Activated CD8-positive, alpha-beta T cell treated with anti-CD3 and anti-CD28 coated beads for 36 hours (primary cell): ENCODE data around the gene PRDX1. TPM values are rescaled to one million over a fixed set of nuclear protein-coding genes. Genes with fewer than 3 reads are reported as not detected.
"Not testable (repeated sequence)": the region's sequence is repeated elsewhere in the genome, so short reads cannot be mapped to it uniquely, and the experiment has no call there.

Experiments used
- ATAC-seq: fragments of 200-7000 bp; cut with Tn5 transposase; one replicate; pipeline ENCODE4 v1.10.0; 2021; ENCODE audit warnings: mild to moderate bottlenecking, moderate library complexity
- CTCF ChIA-PET: fragments of 350-600 bp; sonication (Branson Sonifier 250); formaldehyde crosslinking; loops from one replicate; lab custom pipeline; 2021; ENCODE audit warnings: antibody characterized with exemption; lab: Charles Lee
- POLR2A ChIA-PET: fragments of 350-600 bp; sonication (Branson Sonifier 250); formaldehyde crosslinking; loops from one replicate; lab custom pipeline; 2021; ENCODE audit warnings: antibody characterized with exemption; lab: Charles Lee
- DNase-seq: peaks from one replicate; pipeline ENCODE4 v3.0.0-alpha.2; 2020
- H3K27ac Mint-ChIP-seq: one replicate; pipeline ENCODE4 v1.8.0; 2021; ENCODE audit warnings: mild to moderate bottlenecking, mixed read lengths
- H3K27me3 Mint-ChIP-seq: one replicate; pipeline ENCODE4 v1.8.0; 2021; ENCODE audit warnings: mixed read lengths
- H3K36me3 Mint-ChIP-seq: one replicate; pipeline ENCODE4 v1.8.0; 2021; ENCODE audit warnings: low read depth, mixed read lengths
- H3K4me1 Mint-ChIP-seq: one replicate; pipeline ENCODE4 v1.8.0; 2021; ENCODE audit warnings: low read depth, mixed read lengths
- H3K4me3 Mint-ChIP-seq: one replicate; pipeline ENCODE4 v1.8.0; 2021; ENCODE audit warnings: mild to moderate bottlenecking, moderate library complexity, mixed read lengths
- H3K9me3 Mint-ChIP-seq: one replicate; pipeline ENCODE4 v1.8.0; 2021; ENCODE audit warnings: mixed read lengths
- CTCF ChIP-seq: fragments of 200-600 bp; IDR thresholded peaks from one replicate; pipeline ENCODE4 v1.8.0; 2022; ENCODE audit warnings: antibody characterized with exemption, mild to moderate bottlenecking
- intact Hi-C: fragments of 100-400 bp; cut with micrococcal nuclease; formaldehyde crosslinking; loops from one replicate; pipeline ENCODE4 v1.10.0; 2022
- total RNA-seq, 2 experiments: library from RNA; stranded (reverse); gene quantifications; one replicate each; pipeline ENCODE4 v1.2.3, GENCODE V29; 2021

Gene PRDX1
- total RNA-seq, 2 experiments from 2014 or later = 547 to 553 TPM

- no peaks in the 10 kb centered on the region for H3K9me3 Mint-ChIP-seq
- intact Hi-C loops = loop anchor here (5.0 kb wide), 1 partner anchor 60 kb away; the partner anchor contains the start of gene NASP
- DNase-seq (peak; percentile 34), ATAC-seq (peak; percentile 15)
- TF ChIP-seq CTCF = no peak
- CTCF ChIA-PET = interaction anchor here (1.2 to 8.3 kb wide), 6 partner anchors 10 to 222 kb away, joined by 3 to 68 read pairs (median 4); partner anchors contain the start of gene AKR1A1
- H3K4me1 Mint-ChIP-seq = peaks cover 32% of the 10 kb centered on the region
- H3K4me3 Mint-ChIP-seq = peak overlapping the region; percentile 97
- H3K27ac Mint-ChIP-seq = peak overlapping the region; percentile 95
- POLR2A ChIA-PET = interaction anchor here (0.6 to 4.7 kb wide), 40 partner anchors 10 to 901 kb away, joined by 3 to 85 read pairs (median 4); partner anchors contain the start of genes AKR1A1, CCDC163, CCDC17 and GPBP1L1
- peaks cover 20% of the 10 kb centered on the region for H3K36me3 Mint-ChIP-seq
- peaks cover 1% of the 10 kb centered on the region for H3K27me3 Mint-ChIP-seq
Observed at GRCh38 chr1:45522324-45523104, 830 bp upstream of the PRDX1 start.

- POLR2A ChIA-PET = interaction anchor here (1.1 to 4.5 kb wide), 7 partner anchors 9 to 31 kb away, joined by 3 to 64 read pairs (median 19); partner anchors contain the start of gene AKR1A1
Observed at GRCh38 chr1:45519774-45520173, 1.9 kb downstream of the PRDX1 start.

GRCh38 chr1:45518910-45519309 is 2.8 kb downstream of the PRDX1 start:
- no peak for DNase-seq
- CTCF ChIA-PET = interaction anchor here (1.0 to 8.3 kb wide), 2 partner anchors 11 to 50 kb away, joined by 3 to 68 read pairs; no protein-coding TSS in a partner anchor
- peaks cover 50% of the 10 kb centered on the region for H3K36me3 Mint-ChIP-seq

More at GRCh38 chr1:45519774-45520173, 1.9 kb downstream of the PRDX1 start:
- peak overlapping the region; percentile 11 for H3K27ac Mint-ChIP-seq
- H3K27me3 Mint-ChIP-seq, DNase-seq, H3K9me3 Mint-ChIP-seq, ATAC-seq: not testable (repeated sequence)
- H3K4me3 Mint-ChIP-seq = peak overlapping the region; percentile 97
- intact Hi-C loops = loop anchor here (5.0 kb wide), 2 partner anchors 33 to 63 kb away; partner anchors contain the start of genes AKR1A1 and NASP
- CTCF ChIA-PET = interaction anchor here (8.3 kb wide), 1 partner anchor 49 kb away, joined by 68 read pairs; no protein-coding TSS in a partner anchor
- peaks cover 43% of the 10 kb centered on the region for H3K36me3 Mint-ChIP-seq
- peaks cover 49% of the 10 kb centered on the region for H3K4me1 Mint-ChIP-seq

GRCh38 chr1:45518366-45518765 is 3.3 kb downstream of the PRDX1 start:
- peak overlapping the region; percentile 97 for H3K4me3 Mint-ChIP-seq
- intact Hi-C loops = loop anchor here (5.0 kb wide), 1 partner anchor 34 kb away; the partner anchor contains the start of gene AKR1A1
- not testable (repeated sequence) for H3K27ac Mint-ChIP-seq, H3K9me3 Mint-ChIP-seq, DNase-seq, ATAC-seq, H3K27me3 Mint-ChIP-seq
- ChIA-PET CTCF (interaction anchor here (1.0 to 8.3 kb wide), 2 partner anchors 10 to 50 kb away, joined by 3 to 68 read pairs; no protein-coding TSS in a partner anchor), POLR2A (interaction anchor here (0.6 to 4.1 kb wide), 13 partner anchors 8 to 66 kb away, joined by 3 to 21 read pairs (median 3); partner anchors contain the start of genes AKR1A1 and NASP)
- H3K36me3 Mint-ChIP-seq = peaks cover 55% of the 10 kb centered on the region
- H3K4me1 Mint-ChIP-seq = peaks cover 47% of the 10 kb centered on the region

More at GRCh38 chr1:45518910-45519309, 2.8 kb downstream of the PRDX1 start:
- H3K4me1 Mint-ChIP-seq = peaks cover 49% of the 10 kb centered on the region
- intact Hi-C loops = loop anchor here (5.0 kb wide), 1 partner anchor 33 kb away; the partner anchor contains the start of gene AKR1A1
- H3K27me3 Mint-ChIP-seq = no peaks in the 10 kb centered on the region
- no peak for ATAC-seq
- no peaks in the 10 kb centered on the region for H3K9me3 Mint-ChIP-seq
- H3K27ac Mint-ChIP-seq = peak overlapping the region; percentile 67
- H3K4me3 Mint-ChIP-seq = peak overlapping the region; percentile 97
- no peak for TF ChIP-seq CTCF
- POLR2A ChIA-PET = interaction anchor here (0.6 to 4.1 kb wide), 12 partner anchors 8 to 72 kb away, joined by 3 to 21 read pairs (median 5); partner anchors contain the start of genes AKR1A1 and NASP

- no peak overlapping the region for H3K4me3 Mint-ChIP-seq
Observed at GRCh38 chr1:45516465-45516864, 5.2 kb downstream of the PRDX1 start.

More at GRCh38 chr1:45516465-45516864, 5.2 kb downstream of the PRDX1 start:
- no peak for TF ChIP-seq CTCF
- Mint-ChIP-seq H3K27me3 (no peaks in the 10 kb centered on the region), H3K9me3 (no peaks in the 10 kb centered on the region), H3K27ac (peak overlapping the region; percentile 41), H3K36me3 (peaks cover 67% of the 10 kb centered on the region), H3K4me1 (peaks cover 32% of the 10 kb centered on the region)
- intact Hi-C loops = loop anchor here (5.0 kb wide), 1 partner anchor 36 kb away; the partner anchor contains the start of gene AKR1A1
- ChIA-PET POLR2A (interaction anchor here (0.7 to 4.0 kb wide), 8 partner anchors 9 to 77 kb away, joined by 3 to 19 read pairs (median 4); partner anchors contain the start of genes AKR1A1, MMACHC and NASP), CTCF (interaction anchor here (0.7 to 8.3 kb wide), 5 partner anchors 9 to 157 kb away, joined by 3 to 68 read pairs (median 3); partner anchors contain the start of gene AKR1A1)
- DNase-seq (no peak), ATAC-seq (no peak)
